ENCODE measurements around the gene SVIL.

DNA sequence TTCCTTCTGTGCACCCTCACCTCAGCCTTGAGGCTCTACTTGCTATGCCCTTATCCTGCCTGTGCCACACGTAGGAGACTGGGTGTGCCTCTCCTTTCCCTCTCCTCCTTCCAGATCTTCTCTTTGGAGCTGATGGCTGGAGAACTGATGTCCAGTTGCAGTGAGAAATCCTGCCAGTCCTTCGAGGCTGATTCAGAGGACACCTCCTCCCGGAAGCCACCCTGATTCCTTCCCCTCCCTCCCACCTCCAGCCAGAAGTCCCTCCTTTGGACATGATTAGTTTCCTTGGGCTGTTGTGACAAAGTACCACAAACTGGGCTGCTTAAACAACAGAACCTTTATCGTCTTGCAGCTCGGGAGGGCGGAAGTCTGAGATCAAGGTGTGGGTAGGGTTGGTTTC is 184.4 kb downstream of the SVIL start:
- TF ChIP-seq, protein P1, sequence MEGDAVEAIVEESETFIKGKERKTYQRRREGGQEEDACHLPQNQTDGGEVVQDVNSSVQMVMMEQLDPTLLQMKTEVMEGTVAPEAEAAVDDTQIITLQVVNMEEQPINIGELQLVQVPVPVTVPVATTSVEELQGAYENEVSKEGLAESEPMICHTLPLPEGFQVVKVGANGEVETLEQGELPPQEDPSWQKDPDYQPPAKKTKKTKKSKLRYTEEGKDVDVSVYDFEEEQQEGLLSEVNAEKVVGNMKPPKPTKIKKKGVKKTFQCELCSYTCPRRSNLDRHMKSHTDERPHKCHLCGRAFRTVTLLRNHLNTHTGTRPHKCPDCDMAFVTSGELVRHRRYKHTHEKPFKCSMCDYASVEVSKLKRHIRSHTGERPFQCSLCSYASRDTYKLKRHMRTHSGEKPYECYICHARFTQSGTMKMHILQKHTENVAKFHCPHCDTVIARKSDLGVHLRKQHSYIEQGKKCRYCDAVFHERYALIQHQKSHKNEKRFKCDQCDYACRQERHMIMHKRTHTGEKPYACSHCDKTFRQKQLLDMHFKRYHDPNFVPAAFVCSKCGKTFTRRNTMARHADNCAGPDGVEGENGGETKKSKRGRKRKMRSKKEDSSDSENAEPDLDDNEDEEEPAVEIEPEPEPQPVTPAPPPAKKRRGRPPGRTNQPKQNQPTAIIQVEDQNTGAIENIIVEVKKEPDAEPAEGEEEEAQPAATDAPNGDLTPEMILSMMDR (IDR thresholded peaks at IDR 0.05; ENCODE audit: poor library complexity, severe bottlenecking), result no peak
- no peak for TF ChIP-seq POLR2AphosphoS5 (IDR thresholded peaks at IDR 0.05)
- TF ChIP-seq TAF1 (IDR thresholded peaks at IDR 0.05; ENCODE audit: low read depth), result no peak
- TF ChIP-seq SMC3 (conservative IDR thresholded peaks at IDR 0.05; ENCODE audit: poor library complexity), result no peak
- TF ChIP-seq EP300 (conservative IDR thresholded peaks at IDR 0.05; ENCODE audit: poor library complexity, severe bottlenecking), result no peak
